Muscle of back (tissue), 11 donors: ENCODE measurements around the gene PRR33. TPM values are rescaled to one million over a fixed set of nuclear protein-coding genes. Genes with fewer than 3 reads are reported as not detected.
A peak's percentile ranks its signal among the peaks of the same experiment; 100 is the strongest.
"Not testable (repeated sequence)": the region's sequence is repeated elsewhere in the genome, so short reads cannot be mapped to it uniquely, and the experiment has no call there.

Experiments used
- DNase-seq, 3 donors: peaks; one replicate each; pipeline versions ENCODE4 v3.0.0 to v3.0.0-alpha.2; 2013
- polyA plus RNA-seq, 10 donors: library from polyadenylated mRNA; unstranded; fragments of 120-200 nt; gene quantifications; one replicate each; pipeline ENCODE4 v1.2.1, GENCODE V29; 2013; ENCODE audit not compliant: insufficient read length in 10 of 10

Gene PRR33
- polyA plus RNA-seq, 10 donors: 0.98 to 7.7 (median 3.3) TPM

DNA sequence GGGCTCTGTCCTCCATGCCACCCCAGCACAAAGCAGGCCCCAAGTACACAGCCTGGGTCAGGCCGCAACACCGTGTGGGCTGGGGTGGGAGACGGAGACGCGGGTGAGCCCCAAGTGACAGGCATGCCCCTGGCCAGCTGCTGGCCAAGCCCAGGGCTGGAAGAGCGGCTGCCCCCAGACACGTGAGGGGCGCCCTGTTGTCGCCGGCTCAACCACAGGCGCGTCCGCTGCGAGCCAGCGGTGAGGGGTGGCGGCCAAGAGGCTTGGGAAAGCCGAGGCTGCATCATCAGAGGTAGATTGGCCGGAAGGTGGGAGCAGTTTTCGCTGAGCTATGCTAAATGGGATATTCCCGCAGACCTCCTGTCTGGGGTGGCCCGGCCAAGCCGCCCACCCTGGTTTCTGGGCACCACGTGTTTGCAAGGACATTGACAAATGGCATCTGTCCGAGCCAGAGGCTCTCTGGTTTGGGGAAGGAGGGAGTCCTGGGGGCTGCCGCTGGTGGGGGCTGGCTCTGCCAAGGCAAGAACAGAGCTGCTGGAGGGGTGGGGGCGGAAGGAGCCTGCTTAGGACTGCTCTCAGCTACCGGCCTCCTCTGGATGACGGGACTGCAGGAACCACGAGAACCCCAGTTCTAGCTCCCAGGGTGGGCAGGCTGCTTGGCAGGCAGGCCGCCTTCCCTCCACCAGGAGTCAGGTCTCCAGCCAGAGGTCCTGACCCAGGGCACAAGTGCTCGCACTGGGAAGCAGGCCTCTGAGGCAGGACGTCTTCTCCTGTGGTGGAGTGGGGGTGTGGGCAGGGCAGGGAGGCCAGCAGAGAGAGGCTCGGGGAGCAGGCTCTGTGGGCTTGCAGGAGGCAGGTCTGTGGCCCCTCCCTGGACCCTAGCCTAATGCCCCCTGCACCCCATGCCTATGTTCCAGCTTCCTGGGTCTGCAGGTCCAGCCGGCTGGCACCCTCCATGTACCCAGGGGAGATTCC, 552 bp downstream of the PRR33 start:
- peak in 1 of 3 donors; percentile 41 for DNase-seq

DNA sequence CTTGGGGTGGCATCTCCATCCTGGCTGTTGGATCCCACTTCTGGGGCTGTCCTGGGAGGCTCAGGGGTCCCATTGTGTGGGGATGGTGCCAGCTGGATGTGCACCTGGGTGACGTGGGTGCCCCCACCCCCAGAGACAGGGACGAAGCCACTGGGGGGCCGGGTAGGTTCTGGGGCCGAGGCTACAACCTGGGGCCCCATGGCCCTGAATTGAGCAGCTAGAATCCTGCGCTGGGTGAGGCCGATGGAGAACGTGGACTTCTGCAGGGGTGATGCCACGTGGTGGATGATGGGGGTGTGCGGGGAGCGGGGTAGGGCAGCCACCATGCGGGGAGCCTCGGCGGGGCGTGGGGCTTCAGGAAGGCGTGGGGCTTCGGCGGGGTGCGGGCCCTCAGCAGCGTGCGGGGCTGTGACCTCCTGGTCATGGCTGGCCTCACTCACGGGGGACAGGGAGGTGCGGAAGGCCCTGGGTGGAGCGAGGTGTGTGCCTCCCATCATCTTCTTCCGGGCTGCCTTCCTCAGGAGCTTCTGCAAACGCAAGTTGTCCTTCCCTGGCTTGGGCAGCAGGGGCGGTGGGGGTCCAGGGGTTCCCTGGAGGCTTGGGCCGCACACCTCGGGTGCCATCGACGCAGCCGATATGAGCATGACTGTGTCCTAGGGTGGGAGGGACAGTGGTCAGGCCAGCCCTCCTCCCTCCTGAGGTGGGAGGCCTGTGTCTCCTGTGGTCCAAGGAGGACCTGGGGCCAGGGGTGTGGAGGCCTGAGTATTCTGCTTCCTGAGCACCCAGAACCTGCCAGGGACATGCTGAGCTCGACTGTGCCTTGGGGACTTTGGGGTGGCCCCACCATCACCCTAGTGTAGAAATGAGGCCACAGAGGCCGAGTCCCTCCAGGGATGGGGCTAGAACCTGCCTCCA, 1.5 kb downstream of the PRR33 start:
- peak in 1 of 3 donors; percentile 9 for DNase-seq

DNA sequence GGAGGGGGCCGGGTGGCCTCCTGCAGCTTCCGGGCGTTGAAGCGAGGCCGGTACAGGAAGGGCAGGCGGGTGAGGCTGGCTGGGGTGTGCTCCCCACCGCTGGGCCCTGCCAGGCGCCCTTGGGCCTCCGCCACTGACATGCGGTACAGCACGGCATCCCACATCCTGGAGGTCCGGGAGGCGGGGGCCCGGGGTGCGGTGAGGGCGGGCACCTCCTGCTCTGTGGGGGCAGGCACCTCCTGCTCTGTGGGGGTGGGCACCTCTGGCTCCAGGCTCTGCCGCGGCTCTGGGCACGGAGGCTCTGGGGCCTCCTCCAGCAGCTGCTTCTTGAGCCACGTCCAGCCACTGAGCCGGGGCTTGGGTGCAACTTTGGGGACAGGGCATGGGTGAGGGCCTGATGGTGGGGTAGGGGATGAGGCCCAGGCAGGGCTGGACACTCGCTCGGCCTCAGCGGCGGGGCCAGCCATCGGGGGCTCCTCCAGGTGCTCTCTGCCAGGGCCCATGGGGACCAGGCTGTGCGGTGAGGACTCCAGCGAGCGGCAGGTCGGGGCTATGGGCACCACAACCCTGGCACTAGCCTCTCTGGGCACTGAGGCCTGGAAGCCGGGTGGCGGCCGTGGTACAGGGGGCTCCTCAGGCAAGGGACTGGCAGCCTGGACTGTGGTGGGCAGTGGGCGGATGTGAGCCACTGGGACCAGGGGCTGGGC, 2.3 kb downstream of the PRR33 start:
- no peak for DNase-seq

DNA sequence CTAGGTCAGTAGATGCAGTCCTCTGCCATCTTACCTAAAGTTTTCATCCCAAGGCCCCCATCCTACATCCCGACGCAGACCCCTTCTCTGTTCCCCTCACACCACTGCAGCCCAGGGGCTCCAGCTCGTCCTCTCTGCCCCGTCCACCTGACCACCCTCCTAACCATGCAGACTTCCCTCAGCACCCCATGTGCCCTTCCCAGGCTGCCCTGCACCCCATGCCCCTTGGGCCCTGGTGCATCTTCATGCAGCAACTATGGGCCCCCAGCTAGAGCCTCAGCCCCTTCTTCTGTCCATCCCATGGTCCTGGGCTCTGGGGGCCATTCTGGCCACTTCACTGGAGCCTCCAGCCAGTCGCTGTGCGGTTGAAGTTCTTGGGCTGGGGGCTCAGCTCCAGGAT, 2.9 kb downstream of the PRR33 start:
- no peak for DNase-seq

DNA sequence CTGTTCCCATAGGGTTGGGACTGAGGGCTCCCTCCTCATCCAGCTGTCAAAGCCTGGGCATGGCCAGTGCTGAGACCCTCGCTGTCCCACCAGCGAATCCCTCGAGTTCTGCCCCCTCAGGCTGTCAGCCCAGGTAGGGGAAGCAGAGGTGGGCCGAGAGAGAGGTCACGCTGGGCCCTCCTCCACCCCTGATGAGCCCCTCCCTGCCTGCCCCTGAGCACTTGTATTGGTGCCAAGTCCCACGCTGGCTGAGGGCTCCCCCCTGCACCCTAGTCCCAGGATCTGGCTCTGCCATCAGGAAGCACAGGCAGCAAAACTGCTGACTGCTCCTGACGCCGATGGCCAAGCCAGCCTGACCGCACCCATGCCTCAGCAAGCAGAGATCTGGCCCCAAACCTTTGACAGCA, 3.3 kb downstream of the PRR33 start:
- DNase-seq: peak in 1 of 3 donors; percentile 32

DNA sequence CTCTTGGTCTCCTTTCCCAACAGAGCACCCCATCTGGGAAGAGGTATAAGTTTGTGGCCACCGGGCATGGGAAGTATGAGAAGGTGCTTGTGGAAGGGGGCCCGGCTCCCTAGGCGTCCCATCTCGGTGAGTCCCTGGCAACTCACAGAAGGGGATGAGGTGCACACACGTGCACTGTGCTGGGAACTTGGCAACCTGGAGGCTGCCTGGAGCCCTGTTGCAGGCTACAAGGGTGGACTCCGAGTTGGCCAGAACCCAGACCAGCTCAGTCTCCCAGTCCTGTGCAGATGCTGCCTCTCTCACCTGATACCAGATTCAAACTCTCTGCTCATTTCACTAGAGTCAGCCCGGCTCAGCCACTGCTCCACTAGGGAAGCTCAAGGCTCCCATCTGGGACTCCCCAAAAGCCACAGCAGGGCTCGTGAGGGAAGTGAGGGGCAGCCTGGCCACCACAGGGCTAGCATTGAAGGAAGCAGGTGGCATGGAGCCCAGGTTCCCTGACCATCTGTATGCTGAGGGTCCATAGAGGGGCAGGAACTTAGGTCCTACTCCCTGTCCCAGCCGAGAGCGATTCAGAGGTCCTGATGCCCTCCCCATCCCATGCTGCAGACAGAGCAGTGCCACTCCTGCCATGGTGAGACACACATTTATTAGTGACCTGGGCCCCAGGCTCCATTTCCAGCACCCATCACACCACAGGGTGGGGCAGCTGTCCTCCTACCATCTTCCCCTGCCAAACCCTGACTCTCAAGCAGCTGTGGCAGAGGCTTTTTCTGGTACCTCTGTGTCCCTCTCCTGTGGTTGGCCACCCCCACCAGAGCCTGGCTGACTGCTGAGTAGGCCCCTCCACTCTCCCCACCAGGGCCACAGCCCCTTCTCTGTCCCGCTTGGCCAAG, 4.0 kb downstream of the PRR33 start:
- DNase-seq: peak in 1 of 3 donors; percentile 11

DNA sequence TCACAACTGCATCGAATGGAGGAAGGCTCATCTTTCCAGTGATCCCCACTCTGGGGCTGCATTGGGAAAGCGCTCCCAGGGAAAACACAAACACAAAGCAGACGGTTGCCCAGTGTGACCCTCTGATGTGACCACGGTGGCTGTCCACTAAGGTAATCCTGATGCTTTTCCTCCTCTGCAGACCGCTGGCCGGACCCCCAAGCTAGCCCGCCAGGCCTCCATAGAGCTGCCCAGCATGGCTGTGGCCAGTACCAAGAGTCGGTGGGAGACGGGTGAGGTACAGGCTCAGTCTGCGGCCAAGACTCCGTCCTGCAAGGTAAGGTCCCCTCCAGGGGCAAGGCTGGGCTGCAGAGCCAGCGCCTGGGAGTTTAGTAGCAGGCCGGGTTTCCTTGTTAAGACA, 5.1 kb downstream of the PRR33 start:
- DNase-seq: not testable (repeated sequence)

DNA sequence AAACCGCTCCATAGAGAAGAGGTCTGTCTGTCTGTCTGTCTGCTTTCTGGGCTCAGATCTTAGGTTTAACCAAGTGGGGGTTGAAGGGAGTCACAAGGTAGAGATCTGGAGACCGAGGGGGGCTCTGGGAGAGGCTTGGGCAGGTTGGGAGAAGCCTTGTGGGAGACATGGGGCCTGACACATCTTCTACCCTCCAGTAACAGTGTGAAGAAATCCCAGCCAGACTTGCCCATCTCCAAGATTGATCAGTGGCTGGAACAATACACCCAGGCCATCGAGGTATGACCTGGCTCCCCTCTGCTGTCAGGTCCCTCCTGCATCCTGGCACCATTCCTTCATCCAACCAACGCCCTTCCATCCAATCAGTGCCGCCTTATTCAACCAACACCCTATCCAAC, 7.4 kb downstream of the PRR33 start:
- DNase-seq: no peak

DNA sequence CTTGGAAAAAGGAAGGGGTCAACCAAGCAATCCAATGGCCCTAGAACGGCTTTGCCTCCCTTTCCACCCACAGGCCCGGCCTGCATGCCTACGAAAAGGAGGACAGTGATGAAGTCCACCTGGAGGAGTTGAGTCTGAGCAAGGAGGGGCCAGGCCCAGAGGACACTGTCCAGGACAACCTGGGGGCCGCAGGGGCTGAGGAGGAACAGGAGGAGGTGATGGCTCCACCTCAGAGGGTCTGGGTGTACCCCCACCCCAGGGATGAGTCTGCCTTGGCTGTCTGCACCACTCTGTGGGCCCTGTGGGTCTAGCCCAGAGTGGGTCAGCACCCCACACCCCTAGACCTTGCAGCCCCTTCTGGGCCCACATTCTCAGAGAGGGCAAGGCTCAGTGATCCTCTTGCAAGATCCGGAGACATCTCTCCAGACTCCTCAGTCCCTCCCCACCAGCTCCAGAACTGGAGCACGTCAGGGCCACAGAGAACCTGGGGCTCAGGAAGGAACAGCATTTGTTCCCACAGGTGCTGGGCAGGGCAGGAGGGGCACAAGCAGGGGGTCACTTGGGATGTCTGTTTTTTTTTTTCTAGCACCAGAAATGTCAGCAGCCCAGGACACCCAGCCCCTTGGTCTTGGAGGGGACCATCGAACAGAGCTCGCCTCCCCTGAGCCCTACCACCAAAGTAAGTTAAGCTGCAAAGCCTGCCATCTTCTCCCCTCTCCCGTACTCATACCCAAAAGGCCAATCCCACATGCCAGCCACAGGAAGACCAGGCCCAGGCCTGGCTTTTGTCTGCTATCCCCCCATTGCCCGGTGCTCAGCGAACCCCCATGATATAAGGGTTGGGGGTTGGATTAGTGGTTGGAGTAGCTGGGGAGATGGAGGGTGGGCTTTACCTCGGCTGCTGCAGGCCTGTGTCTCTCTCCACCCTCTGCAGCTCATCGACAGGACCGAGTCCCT, 8.1 kb downstream of the PRR33 start:
- no peak for DNase-seq

DNA sequence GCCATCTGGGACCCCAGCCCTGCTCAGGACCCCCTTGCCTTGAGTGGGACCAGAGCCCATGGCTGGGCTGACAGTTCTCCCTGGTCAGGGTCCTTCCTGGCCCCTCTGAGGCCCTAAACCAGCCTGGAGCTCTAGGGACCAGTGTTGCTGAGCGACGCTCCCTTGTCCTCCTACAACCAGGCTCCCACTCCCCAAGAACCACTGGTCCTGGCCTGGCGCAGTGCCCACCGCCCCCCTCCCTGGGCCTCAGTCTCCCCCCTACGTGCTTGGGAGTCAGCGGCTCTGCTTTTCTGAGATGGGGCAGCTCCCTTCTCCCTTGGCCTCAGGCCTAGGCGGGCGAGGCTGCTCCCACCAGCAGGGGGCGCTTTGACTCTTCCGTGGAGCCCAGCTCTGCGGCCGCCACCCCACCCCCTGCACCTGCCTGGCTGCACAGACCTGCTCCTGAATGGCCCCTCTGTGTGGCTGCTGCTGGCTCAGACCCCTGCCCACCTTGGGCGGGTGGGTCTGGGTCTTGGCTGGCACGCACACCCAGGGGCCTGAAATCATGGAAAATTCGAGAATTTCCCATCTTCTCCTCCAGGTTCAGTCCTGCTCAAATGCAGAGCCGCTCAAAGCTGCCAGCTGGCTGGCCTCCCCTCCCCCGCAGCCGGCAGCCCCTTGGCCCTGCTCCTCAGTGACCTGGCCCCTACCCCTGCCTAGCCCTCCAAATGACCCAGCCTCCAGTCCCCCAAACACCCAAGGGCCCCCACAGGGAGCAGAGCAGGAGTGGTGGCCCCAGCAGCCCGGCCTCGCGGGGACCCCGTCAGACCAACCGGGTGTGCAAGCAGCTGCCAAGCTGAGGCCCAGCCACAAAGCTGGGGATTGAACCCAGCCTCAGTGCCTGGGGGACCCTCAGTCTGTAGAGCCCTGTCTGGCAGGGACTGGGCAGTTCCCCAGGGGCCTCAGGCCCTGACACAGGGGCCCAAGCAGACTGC, 9.1 kb downstream of the PRR33 start:
- DNase-seq: peak; percentile 85 to 97 (median 95)

DNA sequence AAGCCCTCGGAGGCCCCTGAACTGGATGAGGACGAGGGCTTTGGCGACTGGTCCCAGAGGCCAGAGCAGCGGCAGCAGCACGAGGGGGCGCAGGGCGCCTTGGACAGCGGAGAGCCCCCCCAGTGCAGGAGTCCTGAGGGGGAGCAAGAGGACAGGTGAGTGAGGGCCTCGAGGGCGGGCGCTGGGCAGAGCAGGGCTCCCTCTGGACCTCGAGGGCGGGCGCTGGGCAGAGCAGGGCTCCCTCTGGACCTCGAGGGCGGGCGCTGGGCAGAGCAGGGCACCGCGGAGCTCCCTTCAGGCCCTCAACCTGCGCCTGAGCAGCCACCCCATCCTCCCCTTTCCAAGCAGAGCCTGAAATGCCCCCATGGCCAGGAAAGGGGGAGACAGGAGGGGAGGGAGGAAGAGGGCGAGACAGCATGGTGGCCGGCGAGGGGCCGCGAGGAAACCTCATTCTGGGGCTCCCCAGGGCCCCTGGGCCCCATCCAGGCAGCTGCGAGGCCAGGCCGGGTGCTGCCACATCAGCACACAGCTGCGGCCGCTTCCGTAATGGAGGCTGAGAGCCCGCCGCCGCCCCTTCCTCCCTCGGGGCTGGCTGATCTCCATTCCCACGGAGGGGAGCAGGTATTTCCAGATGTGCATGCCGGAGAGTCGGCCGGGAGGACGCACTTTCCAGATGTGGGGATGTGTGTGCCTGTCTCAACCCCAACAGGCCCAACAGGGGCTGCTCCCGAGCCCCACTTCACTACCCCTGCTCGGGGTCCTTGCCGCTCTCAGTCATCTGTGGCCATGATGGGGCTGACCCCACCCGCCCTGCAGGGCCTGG, 10.0 kb downstream of the PRR33 start:
- DNase-seq: peak; percentile 60 to 97 (median 88)

DNA sequence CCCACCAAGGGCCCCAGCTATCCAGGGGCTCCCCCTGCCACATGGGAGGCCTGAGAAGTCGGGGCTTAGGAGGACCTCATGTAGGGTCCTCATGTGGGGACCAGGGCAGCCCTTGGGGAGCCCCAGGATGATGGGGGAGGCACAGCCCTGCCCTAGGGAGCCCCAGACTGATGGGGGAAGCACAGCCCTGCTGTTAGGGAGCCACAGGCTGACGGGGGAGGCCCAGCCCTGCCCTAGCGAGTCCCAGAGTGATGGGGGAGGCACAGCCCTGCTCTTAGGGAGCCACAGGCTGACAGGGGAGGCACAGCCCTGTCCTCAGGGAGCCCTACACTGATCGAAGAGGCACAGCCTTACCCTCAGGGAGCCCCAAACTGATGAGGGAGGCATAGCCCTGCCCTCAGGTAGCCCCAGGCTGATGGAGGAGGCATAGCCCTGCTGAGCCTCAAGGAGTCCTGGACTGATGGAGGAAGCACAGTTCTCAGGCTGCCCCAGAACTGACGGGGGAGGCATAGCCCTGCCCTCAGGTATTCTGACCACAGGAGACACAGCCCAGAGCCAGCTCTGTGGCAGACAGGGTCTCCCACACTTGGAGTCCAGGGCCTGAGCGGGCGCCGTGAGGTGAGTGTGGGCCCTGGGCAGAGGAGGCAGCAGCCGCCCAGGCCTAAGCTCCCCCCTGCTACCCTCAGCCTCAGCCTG, 10.8 kb downstream of the PRR33 start:
- peak in 1 of 3 donors; percentile 78 for DNase-seq

DNA sequence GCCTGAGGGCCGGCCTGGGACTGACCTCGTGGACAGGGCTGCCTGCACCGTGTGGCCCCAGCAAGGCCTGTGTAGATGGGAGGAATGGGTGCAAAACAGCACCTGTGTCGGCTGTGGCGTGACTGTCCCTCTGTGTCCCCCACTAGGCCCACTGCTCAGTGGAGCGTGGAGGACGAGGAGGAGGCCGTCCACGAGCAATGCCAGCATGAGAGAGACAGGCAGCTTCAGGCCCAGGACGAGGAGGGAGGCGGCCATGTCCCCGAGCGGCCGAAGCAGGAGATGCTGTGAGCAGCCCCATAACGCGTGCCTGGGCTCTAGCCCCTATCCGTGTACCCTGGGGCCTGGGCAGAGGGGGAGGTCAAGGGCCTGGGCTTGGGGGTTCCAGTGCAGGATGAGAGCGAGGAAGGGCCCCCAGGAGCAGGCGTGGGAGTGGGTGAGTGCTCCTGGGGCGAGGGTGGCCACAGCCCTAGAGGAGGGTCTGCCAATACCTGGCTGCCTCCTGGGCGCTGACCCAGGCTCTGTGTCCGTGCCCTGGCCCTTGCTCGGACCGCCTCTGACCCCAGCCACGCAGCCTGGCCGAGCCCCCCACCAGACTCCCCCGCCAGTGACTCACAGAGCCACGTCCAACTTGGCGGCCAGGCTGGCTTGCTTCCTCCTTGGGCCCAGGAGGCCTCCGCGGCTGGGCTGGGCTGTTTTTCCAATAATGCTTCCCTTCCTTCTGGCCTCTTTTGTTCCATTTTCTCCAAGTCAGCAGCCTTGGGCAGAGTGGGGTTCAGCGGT, 11.6 kb downstream of the PRR33 start:
- peak; percentile 50 to 94 (median 88) for DNase-seq

DNA sequence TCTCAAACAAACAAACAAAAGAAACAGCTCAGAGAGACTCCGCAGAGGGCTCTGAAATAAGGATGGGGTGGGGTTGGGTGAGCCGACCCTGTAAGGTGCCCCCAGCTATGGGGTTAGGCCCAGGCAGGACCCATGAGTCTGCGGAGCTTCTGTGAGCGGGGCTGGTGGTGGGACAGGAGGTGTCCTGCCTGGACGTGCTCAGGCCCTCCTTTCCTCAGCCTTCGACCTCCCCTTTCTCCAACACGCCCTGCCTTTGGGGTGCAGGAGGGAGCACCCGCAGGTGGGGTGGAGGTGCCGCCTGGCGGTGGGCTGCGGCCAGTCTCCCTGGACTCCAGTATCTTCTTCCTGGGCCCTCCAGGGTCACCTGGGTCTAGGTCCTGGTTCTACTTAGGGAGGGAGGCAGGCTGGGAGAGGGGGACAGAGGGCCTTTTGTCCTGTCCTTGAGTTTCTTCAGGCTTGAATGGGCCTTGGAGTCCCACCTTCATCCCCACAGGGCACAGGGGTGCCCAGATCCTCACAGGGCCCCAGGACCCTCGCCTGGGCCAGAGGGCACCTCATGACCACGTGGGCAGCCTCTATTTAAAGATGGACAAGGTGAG, 12.3 kb downstream of the PRR33 start:
- DNase-seq: no peak
